22Rv1 (cell line): ENCODE measurements around the gene MAGI2.

Experiments used
- ZFX ChIP-seq: fragments of 450-650 bp; IDR thresholded peaks from 2 replicates; pipeline ENCODE4 v1.6.1; 2017; ENCODE audit warnings: antibody characterized with exemption, borderline replicate concordance
- TF ChIP-seq, protein P1 (sequence below): fragments of 450-650 bp; IDR thresholded peaks from 2 replicates; pipeline ENCODE4 v1.5.1; 2017; ENCODE audit warnings: mild to moderate bottlenecking

- TF ChIP-seq, protein P1, sequence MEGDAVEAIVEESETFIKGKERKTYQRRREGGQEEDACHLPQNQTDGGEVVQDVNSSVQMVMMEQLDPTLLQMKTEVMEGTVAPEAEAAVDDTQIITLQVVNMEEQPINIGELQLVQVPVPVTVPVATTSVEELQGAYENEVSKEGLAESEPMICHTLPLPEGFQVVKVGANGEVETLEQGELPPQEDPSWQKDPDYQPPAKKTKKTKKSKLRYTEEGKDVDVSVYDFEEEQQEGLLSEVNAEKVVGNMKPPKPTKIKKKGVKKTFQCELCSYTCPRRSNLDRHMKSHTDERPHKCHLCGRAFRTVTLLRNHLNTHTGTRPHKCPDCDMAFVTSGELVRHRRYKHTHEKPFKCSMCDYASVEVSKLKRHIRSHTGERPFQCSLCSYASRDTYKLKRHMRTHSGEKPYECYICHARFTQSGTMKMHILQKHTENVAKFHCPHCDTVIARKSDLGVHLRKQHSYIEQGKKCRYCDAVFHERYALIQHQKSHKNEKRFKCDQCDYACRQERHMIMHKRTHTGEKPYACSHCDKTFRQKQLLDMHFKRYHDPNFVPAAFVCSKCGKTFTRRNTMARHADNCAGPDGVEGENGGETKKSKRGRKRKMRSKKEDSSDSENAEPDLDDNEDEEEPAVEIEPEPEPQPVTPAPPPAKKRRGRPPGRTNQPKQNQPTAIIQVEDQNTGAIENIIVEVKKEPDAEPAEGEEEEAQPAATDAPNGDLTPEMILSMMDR = no peak
- no peak for TF ChIP-seq ZFX
Measured at GRCh38 chr7:79009647-79010046, 443.8 kb downstream of the MAGI2 start.
